K562 (cell line): ENCODE results near the gene ZEB2. TPM values are rescaled to one million over a fixed set of nuclear protein-coding genes. Genes with fewer than 3 reads are reported as not detected.
A peak's percentile ranks its signal among the peaks of the same experiment; 100 is the strongest.

Experiments used
- ATAC-seq: fragments of 200-7000 bp; cut with Tn5 transposase; 3 replicates; pipeline ENCODE4 v1.9.1; 2020; ENCODE audit warnings: moderate library complexity
- BruUV-seq: library from RNA; stranded (reverse); fragments of 400-500 nt; replicated peaks from 2 replicates; lab custom pipeline; 2021; lab: Mats Ljungman, UMichigan
- CTCF ChIA-PET: fragments of 300-600 bp; formaldehyde crosslinking; extraction: SDS; loops from one replicate; lab custom pipeline; 2021; ENCODE audit warnings: low intra/inter-chr PET ratio; lab: Yijun Ruan, JAX
- POLR2A ChIA-PET: fragments of 300-600, 350-650 bp; sonication (Branson Sonifier 250); formaldehyde crosslinking; extraction: SDS; loops from one replicate; lab custom pipeline; 2021; ENCODE audit warnings: antibody characterized with exemption, inconsistent platforms; lab: Yijun Ruan, JAX
- DNase-seq, 4 experiments: peaks; one replicate each; pipeline versions ENCODE4 v3.0.0 to v3.0.0-alpha.2; 2011 to 2018; ENCODE audit warnings: low spot score in 3 of 4, mixed read lengths in 3 of 4; ENCODE audit errors: extremely low read depth in 1 of 4
- FAIRE-seq: peaks from 2 replicates; lab custom pipeline; 2011; peaks lifted over from hg19 to GRCh38; lab: Jason Lieb, UNC
- H2AFZ ChIP-seq: 2 replicates; pipeline ENCODE4 v1.6.0; 2011; ENCODE audit warnings: low read depth, low read length, control low read depth, inconsistent platforms
- H3K27ac ChIP-seq: fragments of 200-600 bp; 3 replicates; pipeline ENCODE4 v1.8.0; 2011; ENCODE audit warnings: low read depth, mild to moderate bottlenecking, control low read depth, inconsistent platforms, low read length, moderate library complexity, mixed read lengths; ENCODE audit errors: extremely low read depth
- H3K27me3 ChIP-seq, 2 experiments: fragments of 300-600 bp in 1 of 2; 2 replicates in 1 of 2; 3 replicates in 1 of 2; pipeline versions ENCODE4 v1.6.0 to v1.8.0; 2011; ENCODE audit warnings: inconsistent platforms in 2 of 2, low read length in 2 of 2, mild to moderate bottlenecking in 1 of 2, mixed read lengths in 1 of 2, moderate library complexity in 1 of 2; ENCODE audit not compliant: control insufficient read depth in 2 of 2, insufficient read depth in 2 of 2
- H3K36me3 ChIP-seq: fragments of 300-600 bp; 3 replicates; pipeline ENCODE4 v1.8.0; 2011; ENCODE audit warnings: mild to moderate bottlenecking, low read length, inconsistent platforms; ENCODE audit not compliant: control insufficient read depth, insufficient read depth
- H3K4me1 ChIP-seq, 2 experiments: fragments of 200-600 bp in 1 of 2; replicated peaks in 1 of 2; 2 replicates in 1 of 2; 3 replicates in 1 of 2; pipeline versions ENCODE4 v1.5.1 to v1.8.0; 2011; ENCODE audit warnings: inconsistent platforms in 2 of 2, low read length in 2 of 2, mild to moderate bottlenecking in 1 of 2, mixed read lengths in 1 of 2, moderate library complexity in 1 of 2; ENCODE audit not compliant: control insufficient read depth in 2 of 2, insufficient read depth in 2 of 2
- H3K4me2 ChIP-seq: 2 replicates; pipeline ENCODE4 v1.6.1; 2011; ENCODE audit warnings: low read length, control low read depth, inconsistent platforms, mixed read lengths; ENCODE audit not compliant: insufficient read depth
- H3K4me3 ChIP-seq: fragments of 200-600 bp; sonication (generic), shearing (Covaris generic); 2 replicates; pipeline ENCODE4 v1.5.1; 2016; ENCODE audit warnings: control low read depth, inconsistent platforms
- H3K79me2 ChIP-seq: fragments of 200-600 bp; 3 replicates; pipeline ENCODE4 v1.8.0; 2011; ENCODE audit warnings: low read length, inconsistent platforms; ENCODE audit not compliant: control insufficient read depth, insufficient read depth
- H3K9ac ChIP-seq, 2 experiments: 2 replicates each; pipeline versions ENCODE4 v1.6.0 to v1.6.1; 2011; ENCODE audit warnings: low read depth in 2 of 2, low read length in 2 of 2, control low read depth in 1 of 2, inconsistent platforms in 1 of 2, mild to moderate bottlenecking in 1 of 2, mixed read lengths in 1 of 2; ENCODE audit not compliant: insufficient read depth in 1 of 2
- H3K9me1 ChIP-seq: one replicate; pipeline ENCODE4 v1.6.0; 2011; ENCODE audit warnings: inconsistent platforms, mild to moderate bottlenecking, low read length, moderate library complexity; ENCODE audit not compliant: control insufficient read depth, insufficient read depth
- H3K9me3 ChIP-seq: replicated peaks from 2 replicates; pipeline ENCODE4 v1.5.1; 2011; ENCODE audit warnings: low read depth, low read length, inconsistent platforms; ENCODE audit not compliant: control insufficient read depth, insufficient read depth
- H4K20me1 ChIP-seq: replicated peaks from 2 replicates; pipeline ENCODE4 v1.6.1; 2011; ENCODE audit warnings: low read length, inconsistent platforms, mixed read lengths; ENCODE audit not compliant: control insufficient read depth, insufficient read depth
- ARID1B ChIP-seq: fragments of 450-650 bp; IDR thresholded peaks from 2 replicates; pipeline ENCODE4 v1.6.1; 2016; ENCODE audit warnings: antibody characterized with exemption, mild to moderate bottlenecking, inconsistent platforms
- BRD4 ChIP-seq: fragments of 200-600 bp; sonication (generic); IDR thresholded peaks from 2 replicates; pipeline ENCODE4 v1.6.1; 2017; ENCODE audit warnings: inconsistent platforms
- EGR1 ChIP-seq: fragments of 450-650 bp; conservative IDR thresholded peaks from 2 replicates; pipeline ENCODE4 v1.6.1; 2017; ENCODE audit warnings: mild to moderate bottlenecking
- FOXA1 ChIP-seq: fragments of 450-650 bp; IDR thresholded peaks from 2 replicates; pipeline ENCODE4 v1.6.1; 2016; ENCODE audit warnings: mild to moderate bottlenecking, borderline replicate concordance
- HNRNPH1 ChIP-seq: fragments of 200-400 bp; formaldehyde crosslinking; optimal IDR thresholded peaks from 2 replicates; pipeline ENCODE3; 2017; ENCODE audit warnings: low read depth, mild to moderate bottlenecking, low read length, moderate library complexity
- MAZ ChIP-seq, 2 experiments: fragments of 450-650 bp in 1 of 2; sonication (generic) in 1 of 2; formaldehyde crosslinking; IDR thresholded peaks in 1 of 2; conservative IDR thresholded peaks in 1 of 2; 2 replicates each; pipeline versions ENCODE4 v1.4.0 to v1.5.0; 2020; ENCODE audit warnings: mild to moderate bottlenecking in 1 of 2, missing genetic modification reagents in 1 of 2
- NRF1 ChIP-seq, 2 experiments: fragments of 450-650 bp; IDR thresholded peaks in 1 of 2; conservative IDR thresholded peaks in 1 of 2; 2 replicates each; pipeline ENCODE4 v1.6.1; 2014; ENCODE audit warnings: mild to moderate bottlenecking in 2 of 2
- POLR2AphosphoS5 ChIP-seq: IDR thresholded peaks from 2 replicates; pipeline ENCODE4 v1.6.1; 2011; ENCODE audit warnings: mild to moderate bottlenecking, low read depth, low read length, moderate library complexity; ENCODE audit not compliant: control insufficient read depth, insufficient read depth
- SMAD4 ChIP-seq: fragments of 250-450 bp; sonication (Bioruptor Pico); conservative IDR thresholded peaks from 2 replicates; pipeline ENCODE4 v1.8.0; 2021; ENCODE audit warnings: inconsistent platforms, mild to moderate bottlenecking, moderate library complexity
- in situ Hi-C: fragments of 300-500 bp; cut with MboI; formaldehyde crosslinking; loops from 4 replicates; pipeline ENCODE4 v1.15.0; 2018; ENCODE audit warnings: inconsistent platforms, mixed read lengths
- intact Hi-C: fragments of 100-400 bp; cut with micrococcal nuclease; formaldehyde crosslinking; loops from 2 replicates; pipeline ENCODE4 v1.14.2; 2022
- polyA plus RNA-seq, 8 experiments: library from polyadenylated mRNA; depleted of rRNA in 4 of 8; stranded (reverse) in 5 of 8; unstranded in 3 of 8; fragments of >200 nt; fragmentation: Nextera tagmentation in 2 of 8; fragmentation: Illumina TruSeq in 1 of 8; extraction: Ambion mirVana in 2 of 8; extraction: Trizol in 1 of 8; gene quantifications; 2 replicates each; pipeline versions ENCODE4 v1.2.1 to v1.2.3, GENCODE V29; 2011 to 2014; ENCODE audit warnings: inconsistent platforms in 1 of 8, missing spikeins in 1 of 8
- total RNA-seq, 7 experiments: library from RNA; depleted of rRNA in 6 of 7; stranded (reverse); fragments of >200 nt in 6 of 7; fragmentation: Illumina TruSeq in 2 of 7; extraction: Trizol in 2 of 7; gene quantifications; 2 replicates each; pipeline versions ENCODE4 v1.2.1 to v1.2.3, GENCODE V29; 2011 to 2021; ENCODE audit warnings: low replicate concordance in 1 of 7
- TF ChIP-seq, protein P1 (sequence below), 2 experiments: fragments of 450-650 bp; IDR thresholded peaks; 2 replicates each; pipeline ENCODE4 v1.6.1; 2016
- TF ChIP-seq, protein P2 (sequence below): sonication (generic); formaldehyde crosslinking; IDR thresholded peaks from 2 replicates; pipeline ENCODE4 v1.9.0; 2022; ENCODE audit warnings: mild to moderate bottlenecking, missing genetic modification reagents

ZEB2 gene
- total and polyA plus RNA-seq, 9 of the 15 experiments (the other 6 are each of a cell fraction or from before 2014, with no cell fraction given), result 15.1 to 113 (median 72.3) TPM

DNA sequence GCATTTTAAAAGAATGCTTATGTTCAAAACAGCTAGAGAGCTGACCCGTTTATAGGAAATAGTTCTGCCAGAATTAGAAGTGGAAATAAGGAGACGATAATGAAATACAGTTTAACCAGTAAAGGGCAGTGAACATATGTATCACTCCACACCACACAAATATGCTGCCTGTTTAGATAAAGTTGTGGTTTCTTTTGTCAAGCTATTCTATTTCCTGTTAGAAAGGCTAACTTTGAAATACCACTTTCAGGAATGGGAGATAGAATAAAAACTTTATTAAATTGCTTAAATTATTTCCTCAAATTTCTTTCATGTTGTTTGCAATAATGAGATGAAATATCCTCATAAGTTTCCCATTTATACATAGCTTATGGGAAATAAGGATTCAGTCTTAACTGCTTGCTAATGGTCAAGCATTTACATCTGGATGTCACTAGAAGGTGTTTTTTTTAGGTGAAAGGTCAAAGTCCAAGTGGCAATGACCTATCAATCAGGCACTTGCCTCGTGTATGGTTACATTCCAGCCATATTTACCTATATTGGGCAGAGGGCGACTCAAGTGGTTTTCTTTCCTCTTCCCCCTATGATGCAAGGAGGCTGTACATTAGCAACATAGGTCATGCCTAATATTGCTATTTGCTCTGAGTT, 148.9 kb downstream of the ZEB2 start (continued):
- TF ChIP-seq NRF1 (conservative IDR thresholded peaks at IDR 0.05 in 1 of 2, IDR thresholded peaks at IDR 0.05 in 1 of 2) (no peak), POLR2AphosphoS5 (peak; percentile 22; the same call in 1 of the 2 replicates), FOXA1 (no peak)
- TF ChIP-seq, all 486 proteins: peak for 82

DNA sequence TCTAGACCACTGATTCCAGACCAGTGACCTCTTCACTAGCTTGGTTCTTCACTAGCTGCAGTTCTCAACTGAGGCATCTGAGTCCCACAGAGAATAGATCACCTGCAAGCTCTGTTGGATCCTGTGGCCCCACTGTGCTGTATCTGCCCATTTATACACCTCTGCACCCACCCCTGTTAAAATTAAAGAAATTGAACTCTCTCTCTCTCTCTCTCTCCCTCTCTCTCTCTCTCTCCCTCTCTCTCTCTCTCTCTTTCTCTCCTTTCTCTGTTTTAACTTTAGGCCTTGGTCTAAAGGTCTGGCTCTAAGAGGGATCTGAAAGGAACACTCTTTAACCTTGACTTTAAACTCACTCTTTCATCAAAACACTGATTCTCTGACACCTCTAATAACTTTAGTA, 150.5 kb downstream of the ZEB2 start:
- ChIA-PET CTCF (no interaction called here), POLR2A (interaction anchor here (0.6 to 1.0 kb wide), 4 partner anchors 10 to 20 kb away, joined by 3 read pairs; no protein-coding TSS in a partner anchor)
- H3K4me1 ChIP-seq, result peaks cover 4 to 55% of the 10 kb centered on the region in 2 experiments; a peak in 4 of 5 replicates

More for the DNA sequence above, 150.5 kb downstream of the ZEB2 start:
- FAIRE-seq (no peak), DNase-seq (no peak), ATAC-seq (no peak)
- in situ Hi-C loops (no loop called here), intact Hi-C loops (no loop called here)
- no peak overlapping the region for H3K9ac ChIP-seq
- H3K4me2 ChIP-seq, result no peak overlapping the region
- TF ChIP-seq, protein P1, sequence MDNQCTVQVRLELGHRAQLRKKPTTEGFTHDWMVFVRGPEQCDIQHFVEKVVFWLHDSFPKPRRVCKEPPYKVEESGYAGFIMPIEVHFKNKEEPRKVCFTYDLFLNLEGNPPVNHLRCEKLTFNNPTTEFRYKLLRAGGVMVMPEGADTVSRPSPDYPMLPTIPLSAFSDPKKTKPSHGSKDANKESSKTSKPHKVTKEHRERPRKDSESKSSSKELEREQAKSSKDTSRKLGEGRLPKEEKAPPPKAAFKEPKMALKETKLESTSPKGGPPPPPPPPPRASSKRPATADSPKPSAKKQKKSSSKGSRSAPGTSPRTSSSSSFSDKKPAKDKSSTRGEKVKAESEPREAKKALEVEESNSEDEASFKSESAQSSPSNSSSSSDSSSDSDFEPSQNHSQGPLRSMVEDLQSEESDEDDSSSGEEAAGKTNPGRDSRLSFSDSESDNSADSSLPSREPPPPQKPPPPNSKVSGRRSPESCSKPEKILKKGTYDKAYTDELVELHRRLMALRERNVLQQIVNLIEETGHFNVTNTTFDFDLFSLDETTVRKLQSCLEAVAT (IDR thresholded peaks at IDR 0.05), result no peak
- no peak for TF ChIP-seq SMAD4 (CRISPR knock-in tag)
- TF ChIP-seq ARID1B, result 0 out of 2 replicates have a peak, but pooled peaks have one; percentile 11
- TF ChIP-seq BRD4, result no peak
- TF ChIP-seq MAZ (CRISPR knock-in tag; conservative IDR thresholded peaks at IDR 0.05 in 1 of 2, IDR thresholded peaks at IDR 0.05 in 1 of 2), result no peak
- TF ChIP-seq HNRNPH1, result no peak
- TF ChIP-seq, protein P2, sequence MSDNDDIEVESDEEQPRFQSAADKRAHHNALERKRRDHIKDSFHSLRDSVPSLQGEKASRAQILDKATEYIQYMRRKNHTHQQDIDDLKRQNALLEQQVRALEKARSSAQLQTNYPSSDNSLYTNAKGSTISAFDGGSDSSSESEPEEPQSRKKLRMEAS, result no peak
- TF ChIP-seq EGR1, result no peak
- no peaks in the 10 kb centered on the region for H3K27me3 ChIP-seq
- no peaks in the 10 kb centered on the region for H4K20me1 ChIP-seq
- H3K36me3 ChIP-seq, result no peaks in the 10 kb centered on the region
- no peaks in the 10 kb centered on the region for H3K9me1 ChIP-seq
- peak overlapping the region; percentile 93 for H2AFZ ChIP-seq
- BruUV-seq, result no TSS peak
- no peak overlapping the region for H3K4me3 ChIP-seq
- no peak overlapping the region for H3K27ac ChIP-seq
- no peaks in the 10 kb centered on the region for H3K79me2 ChIP-seq
- no peaks in the 10 kb centered on the region for H3K9me3 ChIP-seq
